Activated CD4-positive, alpha-beta T cell treated with anti-CD3 and anti-CD28 coated beads for 48 hours (primary cell): Measurements from ENCODE around the gene AEBP2.
"Not testable (repeated sequence)": the region's sequence is repeated elsewhere in the genome, so short reads cannot be mapped to it uniquely, and the experiment has no call there.

Experiments used
- DNase-seq: peaks from one replicate; pipeline ENCODE4 v3.0.0-alpha.2; 2020

The AEBP2 gene

GRCh38 chr12:19439059-19440018 is at the start of gene AEBP2:
TSS of gene AEBP2 (plus strand) at chr12:19439492. CDS start at chr12:19439700, 208 bp downstream.
- peak; percentile 89 for DNase-seq

- DNase-seq = no peak
Observed at GRCh38 chr12:19390051-19390598, 49.2 kb upstream of the AEBP2 start.

- not testable (repeated sequence) for DNase-seq
Observed at GRCh38 chr12:19392644-19393043, 46.6 kb upstream of the AEBP2 start.

GRCh38 chr12:19394385-19394784 is 44.9 kb upstream of the AEBP2 start:
- DNase-seq = no peak

- no peak for DNase-seq
Observed at GRCh38 chr12:19397534-19397933, 41.8 kb upstream of the AEBP2 start.

- no peak for DNase-seq
Observed at GRCh38 chr12:19398376-19399363, 40.6 kb upstream of the AEBP2 start.

GRCh38 chr12:19400649-19401285 is 38.5 kb upstream of the AEBP2 start:
- DNase-seq = not testable (repeated sequence)

GRCh38 chr12:19402211-19402610 is 37.1 kb upstream of the AEBP2 start:
- DNase-seq = no peak

- DNase-seq = no peak
Observed at GRCh38 chr12:19402743-19403431, 36.4 kb upstream of the AEBP2 start.

GRCh38 chr12:19404242-19404880 is 34.9 kb upstream of the AEBP2 start:
- DNase-seq = peak; percentile 9

- DNase-seq = no peak
Observed at GRCh38 chr12:19409376-19409775, 29.9 kb upstream of the AEBP2 start.

- no peak for DNase-seq
Observed at GRCh38 chr12:19410211-19410610, 29.1 kb upstream of the AEBP2 start.

- DNase-seq = no peak
Observed at GRCh38 chr12:19410629-19411185, 28.6 kb upstream of the AEBP2 start.

GRCh38 chr12:19411234-19412204 is 27.8 kb upstream of the AEBP2 start:
- no peak for DNase-seq

GRCh38 chr12:19412844-19413243 is 26.4 kb upstream of the AEBP2 start:
- no peak for DNase-seq

GRCh38 chr12:19413582-19413981 is 25.7 kb upstream of the AEBP2 start:
- DNase-seq = not testable (repeated sequence)

GRCh38 chr12:19415563-19415962 is 23.7 kb upstream of the AEBP2 start:
- no peak for DNase-seq

GRCh38 chr12:19419086-19419485 is 20.2 kb upstream of the AEBP2 start:
- DNase-seq = no peak

- DNase-seq = no peak
Observed at GRCh38 chr12:19421503-19422282, 17.6 kb upstream of the AEBP2 start.
